H1 (cell line): ENCODE data around the gene POLR2A. TPM values are rescaled to one million over a fixed set of nuclear protein-coding genes. Genes with fewer than 3 reads are reported as not detected.

Experiments
- ATF2 ChIP-seq: IDR thresholded peaks from 2 replicates; pipeline ENCODE4 v1.6.1; 2012; ENCODE audit warnings: low read length, inconsistent platforms
- CBX8 ChIP-seq: fragments of 300-800, 300-1000 bp; sonication (generic); IDR thresholded peaks from 2 replicates; pipeline ENCODE4 v1.7.1; 2016; ENCODE audit warnings: low read depth, low read length, borderline replicate concordance
- EP300 ChIP-seq, 2 experiments: IDR thresholded peaks; 1 replicate in 1 of 2; 2 replicates in 1 of 2; pipeline ENCODE4 v1.6.1; 2011 to 2012; ENCODE audit warnings: low read depth in 2 of 2, low read length in 2 of 2, mild to moderate bottlenecking in 2 of 2, borderline replicate concordance in 1 of 2, inconsistent platforms in 1 of 2, moderate library complexity in 1 of 2
- PHF8 ChIP-seq: fragments of 200-600 bp; sonication (generic); conservative IDR thresholded peaks from 2 replicates; pipeline ENCODE4 v1.7.1; 2012; ENCODE audit warnings: low read depth, mild to moderate bottlenecking, inconsistent platforms, low read length, moderate library complexity
- RBBP5 ChIP-seq: IDR thresholded peaks from 2 replicates; pipeline ENCODE4 v1.7.1; 2012; ENCODE audit warnings: low read depth, mild to moderate bottlenecking, inconsistent platforms, low read length, moderate library complexity, borderline replicate concordance
- TAF1 ChIP-seq: IDR thresholded peaks from 2 replicates; pipeline ENCODE4 v1.6.1; 2011; ENCODE audit warnings: mild to moderate bottlenecking, low read depth, low read length
- polyA plus RNA-seq, 7 experiments: library from polyadenylated mRNA; depleted of rRNA in 3 of 7; stranded (reverse) in 5 of 7; unstranded in 2 of 7; fragments of >200 nt in 5 of 7; fragments of 200-250 nt in 2 of 7; gene quantifications; 1 replicate in 5 of 7; 2 replicates in 1 of 7; 4 replicates in 1 of 7; pipeline versions ENCODE4 v1.2.1 to v1.2.3, GENCODE V29; 2011 to 2013; ENCODE audit warnings: missing spikeins in 2 of 7, mixed read lengths in 2 of 7
- total RNA-seq: library from RNA; stranded (reverse); fragmentation: NEBNext Ultra II Directional; extraction: Animal tissue kit (Norgen Biotek cat#: 25700); gene quantifications from 2 replicates; pipeline ENCODE4 v1.2.1, GENCODE V29; 2021
- TF ChIP-seq, protein P1 (sequence below): fragments of 300-600 bp; sonication (generic); IDR thresholded peaks from 2 replicates; pipeline ENCODE4 v1.7.1; 2012; ENCODE audit warnings: low read length, moderate library complexity, mild to moderate bottlenecking, inconsistent platforms; ENCODE audit not compliant: insufficient replicate concordance
- TF ChIP-seq, protein P2 (sequence below): IDR thresholded peaks from 2 replicates; pipeline ENCODE4 v1.6.1; 2012; ENCODE audit warnings: inconsistent platforms

Gene POLR2A
- total and polyA plus RNA-seq, 2 of the 8 experiments (the other 6 are each of a cell fraction or from before 2014, with no cell fraction given): 26.8 to 150 TPM

DNA sequence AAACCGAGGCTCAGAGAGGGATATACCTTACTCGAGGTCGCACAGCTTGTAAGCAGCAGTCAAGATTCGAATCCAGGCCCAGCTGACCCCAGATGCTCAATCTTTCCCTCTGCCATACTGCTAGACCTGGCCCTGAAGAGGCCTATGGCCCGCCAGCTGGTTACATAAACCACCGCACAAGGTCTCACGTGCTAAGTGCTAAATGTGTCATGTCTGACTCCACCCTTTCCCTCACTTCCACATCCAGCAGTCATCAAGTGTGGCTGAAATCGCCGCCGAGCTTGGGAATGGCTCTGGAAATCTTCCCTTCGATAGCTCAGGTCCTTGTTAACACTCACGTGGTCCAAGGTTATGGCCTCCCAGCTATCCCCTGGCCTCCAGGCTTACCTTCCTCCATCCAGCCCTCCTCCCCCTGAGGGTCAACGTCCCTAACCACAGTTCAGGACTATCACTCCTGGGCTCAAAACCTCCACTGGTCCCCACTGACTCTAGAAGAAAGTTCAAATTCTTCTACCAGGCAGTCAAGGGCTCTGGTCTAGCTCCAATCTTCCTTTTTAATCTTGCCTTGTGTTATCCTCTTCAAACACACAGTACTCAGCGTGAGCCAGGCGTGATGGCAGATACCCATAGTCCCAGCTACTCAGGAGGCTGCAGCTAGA lies 8.3 kb upstream of the POLR2A start (continued):
- TF ChIP-seq, protein P1, sequence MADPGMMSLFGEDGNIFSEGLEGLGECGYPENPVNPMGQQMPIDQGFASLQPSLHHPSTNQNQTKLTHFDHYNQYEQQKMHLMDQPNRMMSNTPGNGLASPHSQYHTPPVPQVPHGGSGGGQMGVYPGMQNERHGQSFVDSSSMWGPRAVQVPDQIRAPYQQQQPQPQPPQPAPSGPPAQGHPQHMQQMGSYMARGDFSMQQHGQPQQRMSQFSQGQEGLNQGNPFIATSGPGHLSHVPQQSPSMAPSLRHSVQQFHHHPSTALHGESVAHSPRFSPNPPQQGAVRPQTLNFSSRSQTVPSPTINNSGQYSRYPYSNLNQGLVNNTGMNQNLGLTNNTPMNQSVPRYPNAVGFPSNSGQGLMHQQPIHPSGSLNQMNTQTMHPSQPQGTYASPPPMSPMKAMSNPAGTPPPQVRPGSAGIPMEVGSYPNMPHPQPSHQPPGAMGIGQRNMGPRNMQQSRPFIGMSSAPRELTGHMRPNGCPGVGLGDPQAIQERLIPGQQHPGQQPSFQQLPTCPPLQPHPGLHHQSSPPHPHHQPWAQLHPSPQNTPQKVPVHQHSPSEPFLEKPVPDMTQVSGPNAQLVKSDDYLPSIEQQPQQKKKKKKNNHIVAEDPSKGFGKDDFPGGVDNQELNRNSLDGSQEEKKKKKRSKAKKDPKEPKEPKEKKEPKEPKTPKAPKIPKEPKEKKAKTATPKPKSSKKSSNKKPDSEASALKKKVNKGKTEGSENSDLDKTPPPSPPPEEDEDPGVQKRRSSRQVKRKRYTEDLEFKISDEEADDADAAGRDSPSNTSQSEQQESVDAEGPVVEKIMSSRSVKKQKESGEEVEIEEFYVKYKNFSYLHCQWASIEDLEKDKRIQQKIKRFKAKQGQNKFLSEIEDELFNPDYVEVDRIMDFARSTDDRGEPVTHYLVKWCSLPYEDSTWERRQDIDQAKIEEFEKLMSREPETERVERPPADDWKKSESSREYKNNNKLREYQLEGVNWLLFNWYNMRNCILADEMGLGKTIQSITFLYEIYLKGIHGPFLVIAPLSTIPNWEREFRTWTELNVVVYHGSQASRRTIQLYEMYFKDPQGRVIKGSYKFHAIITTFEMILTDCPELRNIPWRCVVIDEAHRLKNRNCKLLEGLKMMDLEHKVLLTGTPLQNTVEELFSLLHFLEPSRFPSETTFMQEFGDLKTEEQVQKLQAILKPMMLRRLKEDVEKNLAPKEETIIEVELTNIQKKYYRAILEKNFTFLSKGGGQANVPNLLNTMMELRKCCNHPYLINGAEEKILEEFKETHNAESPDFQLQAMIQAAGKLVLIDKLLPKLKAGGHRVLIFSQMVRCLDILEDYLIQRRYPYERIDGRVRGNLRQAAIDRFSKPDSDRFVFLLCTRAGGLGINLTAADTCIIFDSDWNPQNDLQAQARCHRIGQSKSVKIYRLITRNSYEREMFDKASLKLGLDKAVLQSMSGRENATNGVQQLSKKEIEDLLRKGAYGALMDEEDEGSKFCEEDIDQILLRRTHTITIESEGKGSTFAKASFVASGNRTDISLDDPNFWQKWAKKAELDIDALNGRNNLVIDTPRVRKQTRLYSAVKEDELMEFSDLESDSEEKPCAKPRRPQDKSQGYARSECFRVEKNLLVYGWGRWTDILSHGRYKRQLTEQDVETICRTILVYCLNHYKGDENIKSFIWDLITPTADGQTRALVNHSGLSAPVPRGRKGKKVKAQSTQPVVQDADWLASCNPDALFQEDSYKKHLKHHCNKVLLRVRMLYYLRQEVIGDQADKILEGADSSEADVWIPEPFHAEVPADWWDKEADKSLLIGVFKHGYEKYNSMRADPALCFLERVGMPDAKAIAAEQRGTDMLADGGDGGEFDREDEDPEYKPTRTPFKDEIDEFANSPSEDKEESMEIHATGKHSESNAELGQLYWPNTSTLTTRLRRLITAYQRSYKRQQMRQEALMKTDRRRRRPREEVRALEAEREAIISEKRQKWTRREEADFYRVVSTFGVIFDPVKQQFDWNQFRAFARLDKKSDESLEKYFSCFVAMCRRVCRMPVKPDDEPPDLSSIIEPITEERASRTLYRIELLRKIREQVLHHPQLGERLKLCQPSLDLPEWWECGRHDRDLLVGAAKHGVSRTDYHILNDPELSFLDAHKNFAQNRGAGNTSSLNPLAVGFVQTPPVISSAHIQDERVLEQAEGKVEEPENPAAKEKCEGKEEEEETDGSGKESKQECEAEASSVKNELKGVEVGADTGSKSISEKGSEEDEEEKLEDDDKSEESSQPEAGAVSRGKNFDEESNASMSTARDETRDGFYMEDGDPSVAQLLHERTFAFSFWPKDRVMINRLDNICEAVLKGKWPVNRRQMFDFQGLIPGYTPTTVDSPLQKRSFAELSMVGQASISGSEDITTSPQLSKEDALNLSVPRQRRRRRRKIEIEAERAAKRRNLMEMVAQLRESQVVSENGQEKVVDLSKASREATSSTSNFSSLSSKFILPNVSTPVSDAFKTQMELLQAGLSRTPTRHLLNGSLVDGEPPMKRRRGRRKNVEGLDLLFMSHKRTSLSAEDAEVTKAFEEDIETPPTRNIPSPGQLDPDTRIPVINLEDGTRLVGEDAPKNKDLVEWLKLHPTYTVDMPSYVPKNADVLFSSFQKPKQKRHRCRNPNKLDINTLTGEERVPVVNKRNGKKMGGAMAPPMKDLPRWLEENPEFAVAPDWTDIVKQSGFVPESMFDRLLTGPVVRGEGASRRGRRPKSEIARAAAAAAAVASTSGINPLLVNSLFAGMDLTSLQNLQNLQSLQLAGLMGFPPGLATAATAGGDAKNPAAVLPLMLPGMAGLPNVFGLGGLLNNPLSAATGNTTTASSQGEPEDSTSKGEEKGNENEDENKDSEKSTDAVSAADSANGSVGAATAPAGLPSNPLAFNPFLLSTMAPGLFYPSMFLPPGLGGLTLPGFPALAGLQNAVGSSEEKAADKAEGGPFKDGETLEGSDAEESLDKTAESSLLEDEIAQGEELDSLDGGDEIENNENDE: no peak
- TF ChIP-seq ATF2: no peak
- no peak for TF ChIP-seq CBX8
- TF ChIP-seq EP300 (IDR thresholded peaks at IDR 0.05; ENCODE audit: borderline replicate concordance in 1 of 2, low read depth in 2 of 2, low read length in 2 of 2): no peak
- TF ChIP-seq, protein P2, sequence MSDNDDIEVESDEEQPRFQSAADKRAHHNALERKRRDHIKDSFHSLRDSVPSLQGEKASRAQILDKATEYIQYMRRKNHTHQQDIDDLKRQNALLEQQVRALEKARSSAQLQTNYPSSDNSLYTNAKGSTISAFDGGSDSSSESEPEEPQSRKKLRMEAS: no peak
- no peak for TF ChIP-seq RBBP5
- TF ChIP-seq TAF1: no peak
- no peak for TF ChIP-seq PHF8
